ENCODE results near the gene ERP44.

DNA sequence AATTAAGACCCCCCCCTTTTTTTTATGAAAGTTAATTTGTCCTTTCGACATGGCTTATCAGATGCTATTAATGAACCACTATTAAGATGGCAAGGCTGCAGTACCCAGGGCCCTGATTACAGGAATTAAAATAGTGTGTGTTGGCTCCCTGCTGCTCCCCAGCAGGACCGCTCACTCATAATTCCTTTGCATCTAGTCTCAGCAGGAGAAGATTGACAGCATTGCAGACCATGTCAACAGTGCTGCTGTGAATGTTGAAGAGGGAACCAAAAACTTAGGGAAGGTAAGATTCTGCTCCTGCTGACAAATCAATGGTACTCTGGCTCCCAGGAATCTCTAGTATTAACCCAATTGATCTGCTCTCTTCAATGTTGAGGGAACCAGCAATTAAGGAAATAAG is 131.3 kb downstream of the ERP44 start:
- TF ChIP-seq, protein P1, sequence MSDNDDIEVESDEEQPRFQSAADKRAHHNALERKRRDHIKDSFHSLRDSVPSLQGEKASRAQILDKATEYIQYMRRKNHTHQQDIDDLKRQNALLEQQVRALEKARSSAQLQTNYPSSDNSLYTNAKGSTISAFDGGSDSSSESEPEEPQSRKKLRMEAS (IDR thresholded peaks at IDR 0.05; ENCODE audit: insufficient read depth, insufficient read length), result no peak
- TF ChIP-seq, protein P2, sequence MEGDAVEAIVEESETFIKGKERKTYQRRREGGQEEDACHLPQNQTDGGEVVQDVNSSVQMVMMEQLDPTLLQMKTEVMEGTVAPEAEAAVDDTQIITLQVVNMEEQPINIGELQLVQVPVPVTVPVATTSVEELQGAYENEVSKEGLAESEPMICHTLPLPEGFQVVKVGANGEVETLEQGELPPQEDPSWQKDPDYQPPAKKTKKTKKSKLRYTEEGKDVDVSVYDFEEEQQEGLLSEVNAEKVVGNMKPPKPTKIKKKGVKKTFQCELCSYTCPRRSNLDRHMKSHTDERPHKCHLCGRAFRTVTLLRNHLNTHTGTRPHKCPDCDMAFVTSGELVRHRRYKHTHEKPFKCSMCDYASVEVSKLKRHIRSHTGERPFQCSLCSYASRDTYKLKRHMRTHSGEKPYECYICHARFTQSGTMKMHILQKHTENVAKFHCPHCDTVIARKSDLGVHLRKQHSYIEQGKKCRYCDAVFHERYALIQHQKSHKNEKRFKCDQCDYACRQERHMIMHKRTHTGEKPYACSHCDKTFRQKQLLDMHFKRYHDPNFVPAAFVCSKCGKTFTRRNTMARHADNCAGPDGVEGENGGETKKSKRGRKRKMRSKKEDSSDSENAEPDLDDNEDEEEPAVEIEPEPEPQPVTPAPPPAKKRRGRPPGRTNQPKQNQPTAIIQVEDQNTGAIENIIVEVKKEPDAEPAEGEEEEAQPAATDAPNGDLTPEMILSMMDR (IDR thresholded peaks at IDR 0.05; ENCODE audit: extremely low read depth in 1 of 2, insufficient read depth in 1 of 2, low read depth in 1 of 2, low read length in 2 of 2), result no peak
- TF ChIP-seq EZH2 (IDR thresholded peaks at IDR 0.05; ENCODE audit: borderline replicate concordance, low read depth, low read length, severe bottlenecking), result no peak
- TF ChIP-seq POLR2A (IDR thresholded peaks at IDR 0.05; ENCODE audit: low read depth, low read length), result no peak
- no peak for TF ChIP-seq JUN (IDR thresholded peaks at IDR 0.05; ENCODE audit: borderline replicate concordance, insufficient read depth, insufficient read length, low read depth)
- no peak for TF ChIP-seq GATA2 (IDR thresholded peaks at IDR 0.05; ENCODE audit: insufficient read depth, insufficient read length, low read depth, low read length)

All from endothelial cell of umbilical vein (primary cell).